Kidney epithelial cell (primary cell): ENCODE measurements around the gene STX1A. TPM values are rescaled to one million over a fixed set of nuclear protein-coding genes. Genes with fewer than 3 reads are reported as not detected.

ENCODE experiments used
- DNase-seq: peaks from one replicate; pipeline ENCODE4 v3.0.0-alpha.2; 2010; ENCODE audit warnings: low read depth
- H3K27me3 ChIP-seq: 2 replicates; pipeline ENCODE4 v1.6.0; 2011; ENCODE audit warnings: low read length; ENCODE audit not compliant: control insufficient read depth, insufficient read depth
- H3K36me3 ChIP-seq: 2 replicates; pipeline ENCODE4 v1.5.1; 2011; ENCODE audit warnings: low read length; ENCODE audit not compliant: control insufficient read depth, insufficient read depth
- H3K4me3 ChIP-seq: 2 replicates; pipeline ENCODE4 v1.5.1; 2011; ENCODE audit warnings: low read depth, mild to moderate bottlenecking, control low read depth, low read length
- total RNA-seq: library from RNA; depleted of rRNA; stranded (reverse); fragments of >200 nt; gene quantifications from 2 replicates; pipeline ENCODE4 v1.2.3, GENCODE V29; 2015
- TF ChIP-seq, protein P1 (sequence below): IDR thresholded peaks from 2 replicates; pipeline ENCODE4 v1.5.1; 2011; ENCODE audit warnings: mild to moderate bottlenecking, moderate library complexity, low read length, control low read depth, inconsistent platforms; ENCODE audit not compliant: insufficient read depth, poor library complexity, severe bottlenecking

The STX1A gene
- total RNA-seq, 1 donor from 2014 or later: 25.9 TPM

DNA sequence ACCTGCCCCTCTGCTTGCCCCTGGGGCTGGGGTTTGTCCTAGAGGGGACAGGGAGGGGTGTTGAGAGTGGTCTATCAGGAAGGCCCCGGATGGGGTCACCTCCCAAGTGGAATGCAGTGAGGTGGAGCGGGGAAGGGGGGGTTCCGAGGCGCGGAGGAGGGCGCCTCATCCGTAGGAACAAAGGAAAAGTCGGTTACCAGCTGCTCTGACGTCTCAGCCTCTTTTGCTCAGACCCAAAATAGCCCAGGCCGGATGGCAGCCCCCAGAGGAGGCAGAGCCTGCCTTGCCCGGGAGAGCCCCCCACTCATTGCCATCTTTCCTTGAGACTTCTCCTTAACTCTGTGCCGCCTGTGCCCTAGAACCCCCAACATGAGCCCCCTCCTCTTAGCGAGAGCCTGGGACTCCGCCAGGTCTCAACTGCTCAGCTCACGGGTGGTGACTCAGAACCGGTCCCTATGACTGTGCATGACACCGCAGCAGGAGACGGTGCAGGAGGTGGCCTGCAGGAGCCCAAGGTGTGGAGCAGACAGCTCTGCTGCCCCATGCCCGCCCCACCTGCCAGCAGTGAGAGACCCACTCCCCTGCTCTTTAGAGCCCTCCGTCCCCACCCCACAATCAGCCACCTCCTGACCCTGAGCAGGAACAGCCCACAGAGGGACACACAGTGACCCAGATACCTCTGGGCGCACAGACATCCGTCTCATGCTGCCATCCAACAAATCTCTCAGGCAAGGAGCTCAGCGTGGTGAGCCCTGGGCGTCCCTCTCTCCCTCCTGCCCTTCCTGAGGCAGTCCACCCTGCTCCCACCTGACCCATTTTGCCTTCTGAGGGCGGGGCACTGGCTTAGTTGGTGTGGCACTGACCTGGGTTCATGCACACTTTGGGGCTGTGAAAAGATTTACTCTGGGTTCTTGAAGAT is 13.1 kb downstream of the STX1A start:
- no peaks in the 10 kb centered on the region for H3K27me3 ChIP-seq
- H3K36me3 ChIP-seq: peaks cover 3% of the 10 kb centered on the region
- DNase-seq: no peak
- no peak overlapping the region for H3K4me3 ChIP-seq
- TF ChIP-seq, protein P1, sequence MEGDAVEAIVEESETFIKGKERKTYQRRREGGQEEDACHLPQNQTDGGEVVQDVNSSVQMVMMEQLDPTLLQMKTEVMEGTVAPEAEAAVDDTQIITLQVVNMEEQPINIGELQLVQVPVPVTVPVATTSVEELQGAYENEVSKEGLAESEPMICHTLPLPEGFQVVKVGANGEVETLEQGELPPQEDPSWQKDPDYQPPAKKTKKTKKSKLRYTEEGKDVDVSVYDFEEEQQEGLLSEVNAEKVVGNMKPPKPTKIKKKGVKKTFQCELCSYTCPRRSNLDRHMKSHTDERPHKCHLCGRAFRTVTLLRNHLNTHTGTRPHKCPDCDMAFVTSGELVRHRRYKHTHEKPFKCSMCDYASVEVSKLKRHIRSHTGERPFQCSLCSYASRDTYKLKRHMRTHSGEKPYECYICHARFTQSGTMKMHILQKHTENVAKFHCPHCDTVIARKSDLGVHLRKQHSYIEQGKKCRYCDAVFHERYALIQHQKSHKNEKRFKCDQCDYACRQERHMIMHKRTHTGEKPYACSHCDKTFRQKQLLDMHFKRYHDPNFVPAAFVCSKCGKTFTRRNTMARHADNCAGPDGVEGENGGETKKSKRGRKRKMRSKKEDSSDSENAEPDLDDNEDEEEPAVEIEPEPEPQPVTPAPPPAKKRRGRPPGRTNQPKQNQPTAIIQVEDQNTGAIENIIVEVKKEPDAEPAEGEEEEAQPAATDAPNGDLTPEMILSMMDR: no peak

DNA sequence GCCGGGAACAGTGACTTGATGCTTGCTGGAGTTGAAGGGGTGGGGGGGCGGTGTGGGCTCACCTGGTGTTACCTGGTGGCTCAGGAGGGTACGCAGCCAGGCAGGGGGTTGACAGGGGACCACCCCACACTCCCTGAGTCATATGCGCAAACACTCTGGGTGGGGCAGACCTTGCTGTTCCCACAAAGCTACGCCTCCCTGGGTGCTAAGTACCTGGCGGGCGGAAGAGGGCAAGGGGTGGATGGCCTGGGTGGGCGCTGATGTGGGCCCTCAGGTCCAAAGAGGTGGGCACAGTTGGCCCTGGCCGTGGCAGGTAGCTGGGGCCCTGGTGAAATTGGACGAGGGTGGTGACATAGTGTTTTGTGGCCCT is 13.9 kb downstream of the STX1A start:
- DNase-seq: no peak
- peaks cover 3% of the 10 kb centered on the region for H3K36me3 ChIP-seq
- H3K4me3 ChIP-seq: no peak overlapping the region
- TF ChIP-seq, protein P1: no peak
- no peaks in the 10 kb centered on the region for H3K27me3 ChIP-seq

DNA sequence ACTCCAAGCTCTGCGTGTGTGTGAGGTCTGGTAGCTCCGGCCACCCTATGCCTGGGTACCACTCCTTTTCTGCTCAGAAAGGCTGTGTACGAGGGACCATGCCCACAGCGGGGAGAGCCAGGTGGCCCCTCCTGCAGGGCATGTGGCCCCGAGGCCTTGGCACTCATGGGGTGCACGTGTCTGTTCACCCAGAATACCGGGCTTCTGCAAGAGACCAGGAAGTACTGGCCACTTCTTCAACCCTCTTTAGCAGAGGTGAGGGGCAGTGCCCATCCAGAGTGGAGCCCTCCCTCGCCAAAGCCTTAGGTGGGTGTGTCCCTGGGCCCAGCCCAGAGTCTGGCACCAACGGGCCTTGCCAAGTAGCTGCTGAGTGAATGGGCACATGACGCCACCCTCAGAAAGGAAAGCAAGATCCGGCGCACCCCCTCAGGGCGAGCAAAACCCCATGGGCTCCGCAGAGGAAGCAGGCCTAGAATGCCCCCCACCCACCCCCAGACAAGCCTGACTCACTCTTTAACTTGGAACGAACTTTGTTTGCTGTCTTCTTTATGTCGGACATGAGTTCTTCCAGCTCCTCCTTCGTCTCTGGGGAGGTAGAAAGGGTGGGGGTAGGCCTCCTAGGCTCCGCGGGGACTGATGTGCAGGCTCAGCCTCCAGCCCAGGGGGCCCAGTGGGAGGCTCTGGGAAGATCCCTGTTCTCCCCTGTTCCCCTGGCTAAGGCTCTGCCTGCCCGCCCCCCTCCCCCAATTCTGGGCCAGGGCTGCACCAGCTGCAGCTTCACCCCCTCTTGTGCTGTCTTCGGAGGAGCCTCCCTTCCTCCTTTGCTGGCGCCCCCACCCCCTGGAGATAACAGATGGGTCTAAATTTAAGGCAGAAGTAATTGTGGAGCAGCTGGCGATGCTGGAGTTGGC is 14.6 kb downstream of the STX1A start:
- TF ChIP-seq, protein P1: no peak
- no peak for DNase-seq
- H3K36me3 ChIP-seq: peaks cover 3% of the 10 kb centered on the region
- no peaks in the 10 kb centered on the region for H3K27me3 ChIP-seq
- no peak overlapping the region for H3K4me3 ChIP-seq

DNA sequence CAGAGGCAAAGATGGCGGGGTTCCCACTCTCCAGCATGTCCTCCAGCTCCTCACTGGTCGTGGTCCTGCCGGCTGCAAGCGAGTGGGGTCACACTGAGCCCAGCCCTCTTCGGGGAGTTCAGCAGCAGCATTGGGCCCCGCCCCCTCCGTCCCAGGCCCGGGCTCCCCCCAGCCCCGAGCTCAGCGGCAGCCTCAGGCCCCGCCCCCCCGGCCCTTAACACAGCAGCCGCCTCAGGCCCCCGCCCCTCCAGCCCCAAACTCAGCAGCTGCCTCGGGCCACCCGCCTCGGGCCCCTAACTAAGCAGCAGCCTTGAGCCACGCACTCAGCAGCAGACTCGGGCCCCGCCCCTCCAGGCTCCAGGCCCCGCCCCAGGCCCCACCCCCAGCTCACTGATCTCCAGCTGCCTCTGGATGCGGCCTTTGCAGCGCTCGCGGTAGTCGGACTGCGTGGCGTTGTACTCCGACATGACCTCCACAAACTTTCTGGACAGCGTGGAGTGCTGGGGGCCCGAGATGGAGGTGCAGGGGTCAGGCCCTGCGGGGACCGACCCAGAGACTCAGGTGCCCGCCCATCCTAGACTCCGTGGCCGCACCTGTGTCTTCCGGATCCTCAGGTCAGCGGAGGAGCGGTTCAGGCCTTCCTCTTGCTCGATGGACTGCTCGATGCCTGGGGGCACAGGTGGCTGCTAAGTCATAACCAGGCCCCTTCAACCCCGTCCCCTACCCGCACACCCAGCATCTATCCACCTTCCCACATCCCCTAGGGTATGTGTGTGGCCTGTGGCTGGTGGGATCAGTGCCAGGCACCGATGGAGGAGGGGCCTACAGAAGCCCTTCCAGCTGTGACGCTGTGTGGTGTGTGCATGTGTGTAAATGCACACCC is 15.5 kb downstream of the STX1A start:
- H3K27me3 ChIP-seq: no peaks in the 10 kb centered on the region
- no peak for DNase-seq
- H3K36me3 ChIP-seq: peaks cover 4% of the 10 kb centered on the region
- no peak overlapping the region for H3K4me3 ChIP-seq
- TF ChIP-seq, protein P1: no peak

DNA sequence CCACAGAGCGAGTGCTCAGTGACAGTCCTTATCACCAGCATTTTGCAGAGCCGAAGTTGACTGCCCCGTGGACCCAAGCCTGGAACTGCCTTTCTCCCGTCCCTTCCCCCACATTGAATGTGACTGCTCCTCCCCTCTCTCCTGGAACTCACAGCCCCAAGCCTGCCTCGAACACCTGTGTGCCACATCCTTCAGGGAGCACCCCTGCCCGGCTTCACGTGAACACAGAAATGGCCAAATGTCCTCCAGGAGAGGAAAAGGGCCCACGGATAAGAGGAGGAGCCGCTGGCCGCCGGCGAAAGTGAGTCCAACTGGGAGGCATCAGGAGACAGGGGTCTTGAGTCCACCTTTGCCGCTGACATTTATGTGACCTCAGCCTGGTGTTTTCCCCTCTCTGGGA is 16.2 kb downstream of the STX1A start:
- Histone ChIP-seq H3K27me3 (no peaks in the 10 kb centered on the region), H3K36me3 (peaks cover 4% of the 10 kb centered on the region), H3K4me3 (no peak overlapping the region)
- TF ChIP-seq, protein P1: no peak
- DNase-seq: no peak
